CD4-positive, alpha-beta T cell treated with Interleukin-6 for 4 hours (primary cell): ENCODE measurements around the gene KIAA1210.
"Not testable (repeated sequence)": the region's sequence is repeated elsewhere in the genome, so short reads cannot be mapped to it uniquely, and the experiment has no call there.

Experiments used
- DNase-seq: peaks from one replicate; pipeline ENCODE4 v3.0.0-alpha.2; 2020; ENCODE audit warnings: mixed read lengths

KIAA1210 gene

GRCh38 chrX:119030990-119031389, 96.6 kb downstream of the KIAA1210 start:
- no peak for DNase-seq

DNA sequence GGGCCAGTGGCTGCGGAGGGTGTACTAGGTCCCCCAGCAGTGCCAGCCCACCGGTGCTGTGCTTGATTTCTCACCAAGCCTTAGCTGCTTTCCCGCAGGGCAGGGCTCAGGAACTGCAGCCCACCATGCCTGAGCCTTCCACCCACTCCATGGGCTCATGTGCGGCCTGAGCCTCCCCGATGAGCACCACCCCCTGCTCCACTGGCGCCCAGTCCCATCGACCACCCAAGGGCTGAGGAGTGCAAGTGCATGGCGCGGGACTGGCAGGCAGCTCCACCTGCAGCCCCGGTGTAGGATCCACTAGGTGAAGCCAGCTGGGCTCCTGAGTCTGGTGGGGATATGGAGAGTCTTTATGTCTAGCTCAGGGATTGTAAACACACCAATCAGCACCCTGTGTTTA, 98.0 kb downstream of the KIAA1210 start:
- not testable (repeated sequence) for DNase-seq

GRCh38 chrX:119028733-119029330, 98.8 kb downstream of the KIAA1210 start:
- DNase-seq = no peak
